ENCODE results near the gene LRBA. TPM values are rescaled to one million over a fixed set of nuclear protein-coding genes. Genes with fewer than 3 reads are reported as not detected.

Gene LRBA
- total and polyA plus RNA-seq, 2 of the 4 experiments (the other 2 are of a cell fraction), result 10.2 to 51.6 TPM

- ChIA-PET POLR2A (ENCODE audit: unreplicated experiment) (no interaction called here), CTCF (no interaction called here)
- Histone ChIP-seq H3K56ac (ENCODE audit: extremely low read depth, insufficient read depth, low read length) (no peak overlapping the region), H3K79me1 (ENCODE audit: low read depth in 1 of 2, low read length in 2 of 2) (no peaks in the 10 kb centered on the region), H2AK5ac (ENCODE audit: low read depth, low read length) (no peak overlapping the region), H2BK5ac (ENCODE audit: low read depth, low read length, poor library complexity, severe bottlenecking) (no peak overlapping the region), H3K9ac (ENCODE audit: low read depth, low read length) (no peak overlapping the region), H3K14ac (replicated peaks; ENCODE audit: low read depth, low read length) (no peak overlapping the region), H3K27me3 (ENCODE audit: control insufficient read depth, insufficient read depth, low read length) (no peaks in the 10 kb centered on the region), H4K91ac (ENCODE audit: insufficient read depth, low read depth, low read length) (no peak overlapping the region), H4K20me1 (ENCODE audit: insufficient read depth, low read length) (no peaks in the 10 kb centered on the region), H3K4me1 (ENCODE audit: control insufficient read depth, insufficient read depth, low read length) (no peaks in the 10 kb centered on the region), H3K4me2 (ENCODE audit: low read depth, low read length) (no peak overlapping the region), H2BK20ac (ENCODE audit: low read depth, low read length) (no peak overlapping the region), H2BK120ac (ENCODE audit: low read depth, low read length) (no peak overlapping the region), H3K23ac (ENCODE audit: low read depth, low read length) (no peak overlapping the region), H3K9me1 (ENCODE audit: insufficient read depth, low read length) (no peaks in the 10 kb centered on the region), H3K27ac (ENCODE audit: insufficient read depth, low read length) (no peak overlapping the region), H3K18ac (ENCODE audit: low read depth, low read length) (no peak overlapping the region), H4K5ac (ENCODE audit: low read depth, low read length) (no peak overlapping the region), H4K8ac (ENCODE audit: low read depth in 2 of 2, low read length in 2 of 2) (no peak overlapping the region), H3K4ac (ENCODE audit: low read depth, low read length) (no peak overlapping the region), H3K9me3 (ENCODE audit: control insufficient read depth, insufficient read depth, low read length) (no peaks in the 10 kb centered on the region), H3K4me3 (ENCODE audit: insufficient read depth, low read depth, low read length) (no peak overlapping the region), H3K36me3 (ENCODE audit: control insufficient read depth, insufficient read depth, low read length) (no peaks in the 10 kb centered on the region), H2BK15ac (ENCODE audit: low read depth, low read length) (no peak overlapping the region), H2AFZ (replicated peaks; ENCODE audit: low read length, poor library complexity) (no peak overlapping the region), H2AK9ac (replicated peaks; ENCODE audit: low read depth, low read length, poor library complexity) (no peak overlapping the region)
- intact Hi-C loops (cut with micrococcal nuclease) (no loop called here), in situ Hi-C loops (cut with MboI; ENCODE audit: low sequenced_read_pairs) (no loop called here), dilution Hi-C loops (cut with HindIII; ENCODE audit: low sequenced_read_pairs, unreplicated experiment) (no loop called here)
- no TSS peak for BruUV-seq (replicated peaks)
- no peak for ATAC-seq (ENCODE audit: low read depth)
- no peak for DNase-seq
- no peak for TF ChIP-seq FOS (IDR thresholded peaks at IDR 0.05; ENCODE audit: low read depth, low read length)
- no peak for TF ChIP-seq SMC3 (IDR thresholded peaks at IDR 0.05; ENCODE audit: low read depth, low read length)
- TF ChIP-seq MAFK (IDR thresholded peaks at IDR 0.05; ENCODE audit: low read depth, low read length), result no peak
- no peak for TF ChIP-seq ELK1 (IDR thresholded peaks at IDR 0.05; ENCODE audit: borderline replicate concordance, low read depth, low read length)
- no peak for TF ChIP-seq RAD21 (IDR thresholded peaks at IDR 0.05; ENCODE audit: low read length)
- WGBS, 2 experiments (ENCODE audit: extremely low coverage in 2 of 2, insufficient read length in 1 of 2), result no CpG with 5 or more reads among the region's 4 CpGs
Observed at GRCh38 chr4:150889306-150889705, 125.8 kb downstream of the LRBA start.
